MM.1S (cell line): ENCODE data around the gene PIP4K2A.

Source experiments
- EZH2 ChIP-seq: fragments of 300-600 bp; sonication (generic); optimal IDR thresholded peaks from 2 replicates; pipeline ENCODE3; 2017; ENCODE audit warnings: low read depth, mild to moderate bottlenecking, antibody characterized with exemption, low read length, mixed read lengths
- EZH2phosphoT487 ChIP-seq: fragments of 300-600 bp; sonication (generic); IDR thresholded peaks from 2 replicates; pipeline ENCODE4 v1.6.1; 2018; ENCODE audit warnings: antibody characterized with exemption, low read length
- TF ChIP-seq, protein P1 (sequence below): fragments of 300-600 bp; sonication (generic); IDR thresholded peaks from 2 replicates; pipeline ENCODE4 v1.5.1; 2016; ENCODE audit warnings: antibody characterized with exemption, low read length, mixed read lengths

DNA sequence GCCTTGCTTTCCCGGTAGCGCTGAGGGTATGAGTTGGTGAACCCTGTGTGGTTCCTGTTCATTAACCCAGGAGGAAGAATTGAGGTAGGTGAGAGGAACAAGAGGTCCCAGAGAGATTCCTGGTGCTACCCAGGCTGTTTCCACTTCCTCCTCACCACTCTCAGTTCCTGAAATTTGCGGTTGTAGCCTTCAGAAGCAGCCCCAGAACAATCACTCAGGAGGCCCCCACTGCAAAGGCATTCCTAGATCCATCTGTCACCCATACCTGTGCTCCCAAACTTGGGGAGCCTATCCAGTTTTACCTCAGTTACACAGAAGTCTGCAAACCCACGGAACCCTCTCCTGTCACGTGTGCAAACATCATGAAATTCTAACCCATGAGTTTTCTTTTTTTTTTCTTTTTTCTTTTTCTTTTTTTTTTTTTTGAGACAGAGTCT lies 9.0 kb upstream of the PIP4K2A start:
- TF ChIP-seq, protein P1, sequence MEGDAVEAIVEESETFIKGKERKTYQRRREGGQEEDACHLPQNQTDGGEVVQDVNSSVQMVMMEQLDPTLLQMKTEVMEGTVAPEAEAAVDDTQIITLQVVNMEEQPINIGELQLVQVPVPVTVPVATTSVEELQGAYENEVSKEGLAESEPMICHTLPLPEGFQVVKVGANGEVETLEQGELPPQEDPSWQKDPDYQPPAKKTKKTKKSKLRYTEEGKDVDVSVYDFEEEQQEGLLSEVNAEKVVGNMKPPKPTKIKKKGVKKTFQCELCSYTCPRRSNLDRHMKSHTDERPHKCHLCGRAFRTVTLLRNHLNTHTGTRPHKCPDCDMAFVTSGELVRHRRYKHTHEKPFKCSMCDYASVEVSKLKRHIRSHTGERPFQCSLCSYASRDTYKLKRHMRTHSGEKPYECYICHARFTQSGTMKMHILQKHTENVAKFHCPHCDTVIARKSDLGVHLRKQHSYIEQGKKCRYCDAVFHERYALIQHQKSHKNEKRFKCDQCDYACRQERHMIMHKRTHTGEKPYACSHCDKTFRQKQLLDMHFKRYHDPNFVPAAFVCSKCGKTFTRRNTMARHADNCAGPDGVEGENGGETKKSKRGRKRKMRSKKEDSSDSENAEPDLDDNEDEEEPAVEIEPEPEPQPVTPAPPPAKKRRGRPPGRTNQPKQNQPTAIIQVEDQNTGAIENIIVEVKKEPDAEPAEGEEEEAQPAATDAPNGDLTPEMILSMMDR: no peak
- TF ChIP-seq EZH2 (no peak), EZH2phosphoT487 (no peak)
